DLD1 (cell line): ENCODE results near the gene RNF213.

Experiments used
- in situ Hi-C: cut with HindIII; loops from 2 replicates; pipeline ENCODE4 v1.10.0; 2017; ENCODE audit warnings: low sequenced_read_pairs

RNF213 gene

GRCh38 chr17:80443498-80443897, 182.8 kb downstream of the RNF213 start:
- in situ Hi-C loops = no loop called here

- in situ Hi-C loops = no loop called here
Observed at GRCh38 chr17:80443916-80444643, 183.4 kb downstream of the RNF213 start.

- in situ Hi-C loops = no loop called here
Observed at GRCh38 chr17:80444644-80444979, 184.0 kb downstream of the RNF213 start.

- in situ Hi-C loops = no loop called here
Observed at GRCh38 chr17:80445007-80445725, 184.5 kb downstream of the RNF213 start.

- in situ Hi-C loops = no loop called here
Observed at GRCh38 chr17:80445726-80446110, 185.1 kb downstream of the RNF213 start.

GRCh38 chr17:80446645-80447405, 186.2 kb downstream of the RNF213 start:
- in situ Hi-C loops = no loop called here

GRCh38 chr17:80447790-80448189, 187.1 kb downstream of the RNF213 start:
- in situ Hi-C loops = no loop called here
